ENCODE results near the gene SUPT3H. TPM values are rescaled to one million over a fixed set of nuclear protein-coding genes. Genes with fewer than 3 reads are reported as not detected.
"Not testable (repeated sequence)": the region's sequence is repeated elsewhere in the genome, so short reads cannot be mapped to it uniquely, and the experiment has no call there.

SUPT3H gene
- total RNA-seq, 1 experiment from 2014 or later = 7.5 TPM

DNA sequence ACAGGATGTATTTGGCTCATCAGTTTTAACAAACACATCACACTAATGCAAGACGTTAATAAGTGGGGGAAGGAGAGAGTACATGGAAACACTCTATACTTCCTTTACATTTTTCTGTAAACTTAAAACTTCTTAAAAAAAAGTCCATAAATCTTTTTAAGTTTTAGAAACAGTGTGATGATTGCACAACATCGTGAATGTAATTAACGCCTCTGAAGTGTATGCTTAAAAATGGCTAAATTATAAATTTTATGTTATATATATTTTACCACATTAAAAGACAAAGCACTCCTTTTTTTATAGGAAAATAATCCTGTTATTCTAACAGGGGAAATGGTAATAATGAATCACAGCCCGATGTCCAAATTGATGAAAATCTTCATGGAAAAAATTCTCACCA lies 193.7 kb downstream of the SUPT3H start:
- DNase-seq (ENCODE audit: low spot score) = no peak

- DNase-seq (ENCODE audit: low spot score) = not testable (repeated sequence)
These were observed 201.4 kb downstream of the SUPT3H start for GRCh38 chr6:45176373-45176772.

GRCh38 chr6:45175272-45175671 lies 202.5 kb downstream of the SUPT3H start:
- no peak for DNase-seq (ENCODE audit: low spot score)

GRCh38 chr6:45174045-45174444 lies 203.7 kb downstream of the SUPT3H start:
- DNase-seq (ENCODE audit: low spot score) = no peak

DNA sequence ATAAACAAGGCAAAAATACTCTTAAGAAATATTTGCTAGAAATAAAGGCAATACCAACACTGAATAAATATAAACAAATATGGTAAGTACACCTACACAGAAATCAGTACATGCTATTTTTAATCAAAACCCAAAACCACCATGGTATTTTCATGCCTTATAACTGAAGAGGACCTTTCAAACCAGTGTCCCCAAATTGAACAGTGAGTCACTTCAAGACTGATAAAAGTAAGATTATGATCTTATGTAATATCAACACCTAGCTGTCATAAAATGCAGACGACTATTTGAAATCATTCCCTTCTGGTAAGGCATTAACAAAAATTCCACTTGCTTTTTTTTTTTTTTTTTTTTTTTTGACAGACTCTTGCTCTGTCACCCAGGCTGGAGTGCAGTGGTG lies 206.4 kb downstream of the SUPT3H start:
- DNase-seq (ENCODE audit: low spot score) = no peak

DNA sequence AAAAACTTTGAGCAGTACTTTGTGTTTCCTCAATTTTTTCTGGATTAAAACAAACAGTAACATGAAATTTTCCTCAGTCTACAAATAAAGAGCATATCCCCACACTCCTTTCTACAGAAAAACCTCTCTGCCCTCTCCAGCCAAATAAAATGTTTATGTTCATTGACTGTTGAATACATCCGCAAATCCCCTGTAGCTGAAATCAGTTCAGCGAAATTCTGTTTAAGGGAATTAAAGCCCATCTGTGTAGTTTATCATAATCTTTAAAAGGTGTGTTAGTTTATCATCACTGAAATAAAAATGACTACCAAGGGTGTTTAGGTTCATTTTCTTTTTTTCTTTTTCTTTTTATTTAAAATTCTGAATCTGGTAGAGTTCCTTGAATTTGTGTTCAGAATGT lies 207.4 kb downstream of the SUPT3H start:
- DNase-seq (ENCODE audit: low spot score) = no peak

DNA sequence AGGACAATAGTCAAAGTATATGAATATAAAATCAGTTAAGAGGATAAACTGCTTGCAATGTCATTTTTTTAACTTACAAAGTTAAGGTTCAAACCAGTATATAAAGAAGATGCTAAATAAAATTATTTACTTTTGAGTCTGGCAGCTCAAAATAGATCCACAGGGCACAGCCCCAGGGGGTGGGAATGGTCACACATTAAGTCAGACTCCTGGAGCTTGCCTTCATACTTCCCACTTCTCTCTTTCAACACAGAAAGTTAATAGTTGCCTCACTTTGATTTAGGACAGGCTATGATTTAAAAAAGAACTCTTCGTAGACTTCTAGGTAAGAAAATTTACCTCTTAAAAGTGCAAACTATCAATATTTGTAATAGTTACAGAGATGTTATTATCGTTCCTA lies 207.9 kb downstream of the SUPT3H start:
- DNase-seq (ENCODE audit: low spot score) = no peak

DNA sequence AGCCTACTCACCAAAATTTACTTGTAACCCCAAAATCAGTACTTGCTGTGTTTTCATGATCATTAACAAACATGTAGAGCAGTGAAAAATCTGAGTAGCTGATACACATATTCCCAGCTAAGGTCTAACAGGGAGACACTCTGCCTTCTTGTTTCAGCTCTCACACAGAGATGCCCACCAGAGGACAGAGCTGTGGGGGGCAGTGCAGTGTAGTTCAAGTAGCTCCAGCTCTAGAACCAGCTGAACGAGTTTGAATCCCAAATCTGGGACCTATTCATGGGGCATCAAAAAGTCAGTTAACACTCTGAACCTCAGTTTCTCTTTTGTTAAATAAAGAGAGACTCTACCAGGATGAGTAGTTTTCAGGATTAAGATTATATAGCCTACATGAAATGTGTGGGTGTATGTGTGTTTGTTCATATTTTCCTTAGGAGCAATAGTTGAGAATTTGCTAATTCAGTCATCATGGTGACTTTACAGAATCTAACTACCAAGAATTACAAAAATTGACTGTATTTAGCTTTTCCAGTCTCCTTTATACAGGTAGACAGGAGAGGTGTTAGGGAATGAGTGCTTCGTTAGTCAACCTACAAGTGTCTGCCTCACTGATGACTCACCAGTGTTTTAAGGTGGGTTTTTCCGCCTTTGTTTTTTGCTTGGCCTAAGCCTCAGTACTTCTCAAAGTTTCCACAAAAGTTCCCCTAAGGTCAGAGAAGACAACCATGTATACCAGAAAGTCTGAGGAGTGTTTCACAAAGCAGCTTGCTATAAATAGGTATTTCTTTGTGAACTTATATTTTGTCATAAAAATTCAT lies 213.6 kb downstream of the SUPT3H start:
- no peak for DNase-seq (ENCODE audit: low spot score)

GRCh38 chr6:45160305-45160704 lies 217.4 kb downstream of the SUPT3H start:
- no peak for DNase-seq (ENCODE audit: low spot score)

DNA sequence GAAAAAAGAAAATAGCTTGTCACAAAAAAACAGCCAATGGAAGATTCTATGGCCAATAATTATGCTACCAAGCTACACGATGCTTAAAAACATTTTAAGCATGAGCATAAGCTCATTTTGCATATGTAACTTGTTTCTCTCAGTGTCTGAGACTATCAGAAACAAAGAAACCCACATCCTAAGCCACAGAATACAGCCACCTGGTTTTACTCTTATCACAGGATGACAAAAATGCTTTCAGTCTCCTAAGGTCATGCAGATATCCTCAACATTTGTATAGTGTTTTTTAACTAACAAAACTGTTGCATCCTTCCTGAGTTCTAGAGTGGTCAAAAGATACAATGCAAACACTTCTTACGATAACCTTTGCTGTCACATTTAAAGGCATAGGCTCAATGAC lies 221.7 kb downstream of the SUPT3H start:
- DNase-seq (ENCODE audit: low spot score) = no peak

DNA sequence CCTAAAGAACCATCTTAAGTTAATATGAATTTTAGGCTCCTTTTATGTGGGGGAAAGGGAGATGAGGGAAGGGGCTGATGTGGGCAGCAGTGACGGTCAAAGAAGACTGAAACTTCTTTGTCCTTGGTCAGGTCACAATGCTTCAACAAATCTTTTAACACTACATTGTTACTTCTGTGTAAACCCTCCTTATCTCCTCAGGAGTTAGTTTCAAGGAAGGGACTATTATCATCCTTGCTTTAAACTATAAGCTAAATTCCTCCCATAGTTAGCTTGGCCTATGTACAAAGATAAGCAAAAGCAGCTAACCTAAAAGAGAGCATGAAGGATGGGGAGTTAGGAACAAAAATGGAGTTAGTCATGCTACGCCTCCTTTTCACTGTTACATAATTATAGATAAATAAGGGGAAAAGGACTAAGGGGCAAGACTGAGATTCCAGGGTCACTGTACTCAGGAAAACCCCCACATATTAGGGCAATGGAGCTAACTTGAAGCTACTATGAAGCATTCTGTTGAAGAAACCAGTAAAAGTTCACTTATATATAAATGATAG lies 222.3 kb downstream of the SUPT3H start:
- DNase-seq (ENCODE audit: low spot score) = no peak

GRCh38 chr6:45154679-45155078 lies 223.1 kb downstream of the SUPT3H start:
- no peak for DNase-seq (ENCODE audit: low spot score)

DNA sequence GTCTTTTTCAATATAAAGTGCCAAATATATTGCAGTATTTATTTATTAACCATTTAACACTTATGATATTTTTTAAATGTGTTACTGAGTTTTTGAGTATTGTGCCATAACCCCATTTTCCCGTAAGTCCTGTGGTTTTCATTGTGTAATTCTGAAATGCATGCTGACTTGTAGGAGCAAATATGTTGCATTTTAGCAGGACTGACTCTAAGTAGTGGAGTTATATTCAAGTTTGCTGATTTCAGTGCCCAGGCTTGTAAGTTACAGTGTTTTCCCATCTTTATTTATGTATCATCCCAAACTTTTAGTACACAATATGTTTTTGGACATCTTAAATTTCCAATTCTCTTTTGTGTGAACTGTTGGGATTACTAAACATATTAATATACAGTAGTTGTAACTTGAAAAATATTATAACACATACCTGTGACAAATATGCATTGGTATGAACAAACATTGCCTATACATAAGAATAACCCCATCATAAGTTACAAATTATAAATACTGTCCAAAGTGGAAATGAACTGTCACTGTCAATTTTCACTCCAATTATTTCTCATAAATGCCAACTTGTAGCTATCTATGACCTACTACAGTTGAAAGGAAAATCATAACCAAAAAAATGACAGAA lies 228.9 kb downstream of the SUPT3H start:
- DNase-seq (ENCODE audit: low spot score) = no peak

DNA sequence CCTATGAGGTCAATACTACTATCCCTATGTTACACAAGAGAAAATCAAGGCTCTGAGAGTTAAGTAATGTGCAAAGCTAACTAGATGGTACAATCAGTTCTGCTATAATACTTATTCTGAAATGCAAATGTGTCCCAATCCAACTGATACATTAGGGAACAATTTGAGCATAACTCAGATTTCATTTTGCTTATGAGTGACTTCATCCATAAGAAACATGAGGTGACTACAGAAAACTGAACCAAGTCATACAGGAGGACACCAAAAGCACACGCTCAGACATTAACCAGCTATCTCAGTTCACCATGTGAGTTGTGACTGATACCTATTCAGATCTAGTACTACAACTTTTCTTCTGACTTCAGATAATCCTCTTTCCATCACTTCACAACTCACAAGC lies 229.5 kb downstream of the SUPT3H start:
- no peak for DNase-seq (ENCODE audit: low spot score)

DNA sequence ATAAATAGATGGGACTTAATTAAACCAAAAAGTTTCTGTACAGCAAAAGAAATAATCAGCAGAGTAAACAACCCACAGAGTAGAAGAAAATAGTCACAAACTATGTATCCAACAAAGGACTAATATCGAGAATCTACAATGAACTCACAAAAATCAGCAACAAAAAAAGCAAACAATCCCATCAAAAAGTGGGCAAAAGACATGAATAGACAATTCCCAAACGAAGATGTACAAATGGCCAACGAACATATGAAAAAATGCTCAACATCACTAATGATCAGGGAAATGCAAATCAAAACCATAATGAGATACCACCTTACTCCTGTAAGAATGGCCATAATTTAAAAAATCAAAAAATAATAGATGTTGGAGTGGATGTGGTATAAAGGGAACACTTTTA lies 232.1 kb downstream of the SUPT3H start:
- DNase-seq (ENCODE audit: low spot score) = not testable (repeated sequence)

DNA sequence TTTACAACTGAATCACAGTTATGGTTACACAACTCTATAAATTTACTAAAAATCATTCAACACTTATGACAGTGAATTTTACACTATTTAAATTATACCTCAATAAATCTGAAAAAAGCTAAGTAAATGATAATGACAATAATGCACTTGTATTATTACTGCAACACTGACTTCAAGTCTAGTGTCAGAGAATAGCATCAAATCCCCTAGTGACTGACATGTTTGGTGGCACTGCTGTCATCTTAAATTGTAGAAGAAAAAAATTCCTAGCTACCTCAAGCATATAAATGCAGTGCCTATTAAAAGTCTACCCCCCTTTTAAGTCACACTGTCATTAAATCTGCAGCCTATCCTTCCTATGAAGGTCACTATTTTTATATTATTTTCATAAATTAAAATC lies 239.0 kb downstream of the SUPT3H start:
- DNase-seq (ENCODE audit: low spot score) = no peak

GRCh38 chr6:45136495-45136894 lies 241.2 kb downstream of the SUPT3H start:
- no peak for DNase-seq (ENCODE audit: low spot score)

- DNase-seq (ENCODE audit: low spot score) = no peak
These were observed 245.0 kb downstream of the SUPT3H start for GRCh38 chr6:45132658-45133294.

- DNase-seq (ENCODE audit: low spot score) = peak; percentile 38
These were observed 245.7 kb downstream of the SUPT3H start for GRCh38 chr6:45132059-45132458.

DNA sequence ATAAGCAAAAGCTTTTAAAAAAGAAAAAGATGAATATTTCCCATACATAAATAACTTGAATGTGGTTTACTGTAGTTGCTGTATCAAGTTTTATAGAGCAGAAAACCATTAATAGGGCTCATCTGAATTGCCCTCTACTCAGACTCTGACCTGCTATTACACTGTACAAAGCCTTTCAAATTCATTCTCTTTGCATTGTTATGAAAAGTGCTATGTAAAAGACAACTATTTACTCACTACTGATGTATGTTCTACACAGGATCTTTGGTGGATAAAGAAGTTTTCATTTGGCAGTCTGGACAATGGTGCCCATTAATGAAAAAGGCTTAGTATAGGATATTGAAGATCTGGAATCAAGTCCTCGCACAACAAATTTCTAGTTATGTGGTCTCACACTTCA lies 248.7 kb downstream of the SUPT3H start:
- no peak for DNase-seq (ENCODE audit: low spot score)

GRCh38 chr6:45127185-45127584 lies 250.5 kb downstream of the SUPT3H start:
- no peak for DNase-seq (ENCODE audit: low spot score)

GRCh38 chr6:45126033-45126432 lies 251.7 kb downstream of the SUPT3H start:
- no peak for DNase-seq (ENCODE audit: low spot score)

DNA sequence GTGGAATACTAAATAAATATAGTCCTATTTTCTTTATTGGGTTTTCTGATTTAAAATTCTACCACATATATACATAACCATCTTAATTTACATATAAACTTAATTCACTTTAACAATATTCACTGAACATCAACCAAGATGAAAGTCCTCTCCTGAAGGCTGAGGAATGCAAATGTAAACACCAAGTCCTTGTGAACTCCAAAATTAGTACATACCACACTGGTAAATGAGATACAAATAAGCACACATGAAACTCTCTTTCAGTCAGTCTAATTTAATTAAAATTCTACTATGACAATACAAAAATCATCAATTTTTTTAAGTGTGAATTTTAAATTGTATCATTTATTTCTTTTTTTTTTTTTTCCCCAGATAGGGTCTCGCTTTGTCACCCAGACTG lies 254.7 kb downstream of the SUPT3H start:
- DNase-seq (ENCODE audit: low spot score) = no peak
